ENCODE data around the gene RNF227.
"Not testable (repeated sequence)": the region's sequence is repeated elsewhere in the genome, so short reads cannot be mapped to it uniquely, and the experiment has no call there.

Gene RNF227

DNA sequence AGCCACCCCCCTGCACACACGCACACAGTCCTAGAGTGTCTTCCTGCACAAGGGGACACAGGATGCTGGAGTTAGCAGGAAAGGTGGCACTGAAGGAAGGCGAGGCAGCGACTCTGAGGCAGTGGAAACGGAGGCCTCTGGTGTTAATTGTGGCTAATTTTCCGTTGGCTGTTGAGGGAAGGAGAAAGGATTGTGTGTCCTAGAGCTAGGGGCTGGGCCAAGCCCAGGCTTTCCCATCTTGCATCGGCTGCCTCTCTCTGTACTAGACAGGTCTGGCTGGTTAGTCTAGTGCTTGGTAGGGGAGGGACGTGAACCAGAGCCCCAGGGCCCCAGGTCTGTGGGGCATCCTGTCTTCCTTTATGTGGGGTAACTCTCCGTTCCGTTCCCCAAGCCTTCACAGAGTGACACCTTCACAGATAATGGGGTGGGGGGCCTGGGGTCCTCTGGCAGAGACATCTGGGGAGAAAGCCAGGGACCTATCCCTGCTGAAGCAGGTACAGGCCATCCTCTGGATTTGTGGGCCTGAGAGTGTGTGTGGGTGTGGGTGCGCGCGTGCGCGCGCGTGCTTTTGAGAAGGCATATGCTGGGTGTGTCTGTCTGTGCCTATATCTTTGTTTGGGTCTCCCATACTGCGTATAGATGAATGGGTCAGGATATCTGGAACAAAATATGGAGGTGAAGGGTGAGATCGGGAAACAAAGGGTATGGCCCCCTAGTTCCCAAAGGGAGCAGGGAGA, 27.7 kb downstream of the RNF227 start, which contains the start of gene CHD3:
CHD3 (plus strand) TSS at position 606 of the 737 bp plus-strand sequence. CDS start 212 bp downstream, outside the sequence.
- DNase-seq (ENCODE audit: low read depth) = no peak

DNA sequence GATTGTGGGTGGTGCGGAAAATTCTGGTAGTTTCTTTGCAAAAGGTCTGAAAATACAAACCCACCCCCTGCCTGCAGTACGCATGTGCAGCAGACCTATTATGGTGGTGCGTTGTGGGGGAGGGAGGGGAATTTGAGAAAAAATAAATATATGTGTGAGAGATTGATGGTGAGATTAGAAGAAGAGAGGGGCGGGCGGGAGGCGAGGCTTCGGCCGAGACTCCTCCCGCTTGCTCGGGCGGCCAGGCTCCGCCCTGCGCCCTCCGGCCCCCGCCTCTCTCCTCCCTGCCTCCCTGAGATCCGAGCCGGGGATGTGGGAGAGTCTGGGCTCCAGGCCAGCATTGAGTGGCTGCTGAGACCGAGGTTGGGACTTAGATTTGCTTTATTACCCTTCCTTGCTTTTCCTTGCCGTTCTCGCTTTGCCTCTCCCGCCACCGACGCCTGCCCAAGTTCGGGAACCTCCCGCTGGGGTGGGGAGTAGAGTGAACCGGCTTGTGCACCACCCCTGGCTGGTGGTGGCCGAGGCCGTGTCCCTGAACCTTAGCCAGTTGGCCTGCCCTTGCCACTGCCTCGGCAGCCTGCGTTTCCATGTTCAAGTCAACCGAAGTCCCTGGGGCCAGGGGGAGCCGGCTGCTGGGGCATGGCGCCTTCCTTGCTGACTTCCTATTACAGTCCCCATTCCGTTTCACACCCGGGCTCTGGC, 28.5 kb downstream of the RNF227 start:
- DNase-seq (ENCODE audit: low read depth) = peak; percentile 80

DNA sequence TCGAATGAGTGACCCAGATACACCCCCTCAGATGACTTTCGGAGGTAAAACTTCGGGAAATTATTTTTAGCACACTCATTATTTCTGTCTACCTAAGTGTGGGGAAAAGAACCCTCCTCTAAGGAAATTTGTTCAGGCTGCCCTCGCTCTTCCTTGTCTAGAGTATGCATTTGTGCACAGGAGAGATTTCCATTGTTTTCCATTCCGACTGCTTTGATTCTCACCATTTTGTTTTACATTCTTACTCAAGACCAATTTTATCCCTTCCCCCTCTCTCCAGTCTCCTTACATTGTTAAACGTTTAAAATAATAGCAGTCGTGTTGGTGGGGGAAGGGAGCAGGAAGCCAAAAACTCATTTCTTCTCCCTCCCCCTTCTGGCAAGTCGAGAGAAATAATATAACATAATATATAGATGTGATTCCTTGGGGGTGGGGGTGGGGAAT, 29.0 kb downstream of the RNF227 start:
- DNase-seq (ENCODE audit: low read depth) = no peak

DNA sequence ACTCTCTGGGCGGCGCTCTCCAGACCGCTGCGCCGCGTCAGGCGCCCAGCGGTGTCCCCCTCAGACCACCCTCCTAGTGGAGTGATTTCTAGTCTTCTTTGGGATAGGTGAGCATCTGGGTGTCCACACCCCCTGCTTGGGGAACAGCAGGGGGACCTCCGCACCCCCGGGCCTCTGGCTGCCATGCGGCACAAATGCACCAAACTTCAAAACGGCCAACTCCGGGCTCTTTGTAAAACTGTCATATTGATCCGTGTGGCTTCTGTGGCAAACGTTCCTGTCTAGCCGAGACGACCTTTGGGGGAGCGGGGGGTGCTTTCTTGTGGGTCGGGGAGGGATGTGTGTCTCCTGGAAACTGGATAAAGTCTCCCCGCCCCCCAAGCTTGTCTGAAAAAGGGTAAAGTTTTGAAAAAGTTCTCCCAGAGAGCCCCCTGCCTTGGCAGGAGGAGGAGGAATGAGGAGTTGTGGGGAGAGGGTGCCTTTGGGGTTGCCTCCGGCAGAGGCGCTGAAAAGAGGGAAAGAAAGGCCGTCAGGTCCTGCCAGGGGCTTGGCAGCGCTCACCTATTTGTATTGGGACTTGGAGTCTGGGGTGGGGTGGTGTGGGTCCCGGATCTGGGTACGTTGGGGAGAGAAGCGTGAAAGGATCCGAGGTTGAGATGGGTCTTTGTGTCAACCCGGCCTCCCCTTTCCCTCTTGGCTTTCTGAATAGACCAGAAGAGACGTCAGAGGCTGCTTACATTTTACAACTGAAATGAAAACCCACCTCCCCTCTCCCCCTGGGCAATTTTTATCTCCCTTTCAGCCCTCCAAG, 29.7 kb downstream of the RNF227 start:
- peak; percentile 70 for DNase-seq (ENCODE audit: low read depth)

DNA sequence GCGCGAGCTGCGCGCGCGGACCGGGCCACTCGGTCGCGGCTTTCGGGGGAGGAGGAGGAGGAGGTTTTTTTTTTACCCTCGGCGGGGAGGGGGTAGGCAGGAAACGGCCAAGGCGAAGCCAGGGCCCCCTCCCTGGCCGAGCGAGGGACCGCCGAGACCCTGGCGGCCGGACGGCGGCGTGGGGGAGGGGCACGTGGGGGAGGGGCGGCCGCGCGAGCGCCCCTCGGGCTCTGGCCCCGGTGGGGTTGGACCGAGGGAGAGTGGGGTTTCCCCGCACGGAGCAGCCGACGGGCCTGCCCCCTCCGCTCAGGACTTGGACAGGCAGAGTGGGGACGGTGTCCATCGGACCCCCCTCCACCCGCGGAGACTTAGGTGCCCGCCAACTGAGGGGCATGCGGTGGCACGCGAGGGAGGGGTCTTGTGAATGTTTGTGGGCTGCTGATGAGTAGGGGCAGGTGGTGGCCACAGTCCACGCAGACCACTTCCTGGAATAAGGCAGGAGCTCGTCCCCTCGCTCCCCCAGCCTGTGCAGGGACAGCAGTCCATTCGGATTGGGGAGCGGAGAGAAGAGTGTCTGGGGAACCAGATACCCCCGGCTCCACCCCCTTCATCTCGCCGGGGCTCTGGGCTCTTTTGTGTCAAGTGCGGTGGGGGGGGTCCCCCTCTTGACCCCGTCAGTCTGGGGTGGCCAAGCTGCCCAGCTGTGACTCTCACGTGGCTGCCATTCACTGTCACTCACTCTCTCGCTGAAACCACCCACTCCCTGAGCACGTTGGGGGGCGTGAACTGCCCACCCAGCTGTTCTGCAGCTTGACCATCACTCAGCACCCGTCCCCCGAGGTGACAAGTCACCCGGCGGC, 30.5 kb downstream of the RNF227 start:
- DNase-seq (ENCODE audit: low read depth) = peak; percentile 14

DNA sequence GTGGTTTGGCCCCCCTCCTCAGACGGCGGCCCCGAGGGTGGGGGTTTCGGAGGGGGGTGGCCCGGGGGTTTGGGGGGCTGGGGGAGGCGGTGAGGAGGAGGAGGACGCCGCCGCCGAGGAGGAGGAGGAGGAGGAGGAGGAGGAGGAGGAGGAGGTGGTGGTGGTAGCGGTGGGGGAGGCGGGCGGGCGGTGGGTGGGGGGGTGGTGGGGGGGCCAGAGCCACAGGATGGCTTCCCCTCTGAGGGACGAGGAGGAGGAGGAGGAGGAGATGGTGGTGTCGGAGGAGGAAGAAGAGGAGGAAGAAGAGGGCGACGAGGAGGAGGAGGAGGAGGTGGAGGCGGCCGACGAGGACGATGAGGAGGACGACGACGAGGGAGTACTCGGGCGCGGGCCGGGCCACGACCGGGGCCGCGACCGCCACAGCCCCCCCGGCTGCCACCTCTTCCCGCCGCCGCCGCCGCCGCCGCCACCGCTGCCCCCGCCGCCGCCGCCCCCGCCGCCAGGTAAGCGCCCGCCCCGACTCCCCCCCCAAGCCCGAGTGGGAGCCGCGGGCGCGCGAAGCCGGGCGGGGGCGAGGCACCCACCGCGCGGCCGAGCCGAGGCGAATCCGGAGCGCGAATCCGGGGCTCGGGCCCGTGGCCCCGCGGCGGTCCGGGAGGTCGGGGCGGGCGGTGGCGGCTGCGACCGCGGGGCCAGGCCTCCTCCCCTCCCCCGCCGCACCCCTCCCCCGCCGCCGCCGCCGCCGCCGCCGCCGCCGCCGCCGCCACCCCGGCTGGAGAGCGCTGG, 31.3 kb downstream of the RNF227 start:
- DNase-seq (ENCODE audit: low read depth) = peak; percentile 36

DNA sequence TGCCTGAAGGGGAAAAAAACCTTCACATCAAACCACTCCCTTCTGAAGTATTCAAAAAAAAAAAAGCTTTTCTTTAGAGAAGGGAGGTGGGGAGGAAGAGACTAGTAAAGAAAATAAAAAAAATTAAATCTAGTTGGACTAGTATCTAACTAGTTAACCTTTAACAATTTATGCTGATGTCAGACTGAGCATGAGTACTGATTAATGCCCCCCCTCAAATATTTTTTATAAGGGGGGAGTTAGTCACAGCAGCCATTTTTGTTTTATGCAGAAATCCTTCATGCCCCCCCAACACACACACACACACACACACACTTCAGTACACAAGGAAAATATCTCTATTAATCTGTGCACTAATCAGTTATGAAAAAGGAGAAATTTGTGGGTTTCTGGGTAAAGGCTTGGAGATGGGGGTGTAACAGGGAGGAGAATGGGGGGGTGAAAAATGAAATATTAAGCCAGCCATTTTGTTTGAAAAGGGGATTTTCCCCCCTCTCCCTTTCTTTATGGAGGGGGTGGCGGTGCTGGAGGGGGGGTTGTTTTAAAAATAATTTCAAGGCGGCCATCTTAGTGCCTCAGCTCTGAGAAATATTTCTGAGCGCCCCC, 32.2 kb downstream of the RNF227 start:
- peak; percentile 25 for DNase-seq (ENCODE audit: low read depth)

DNA sequence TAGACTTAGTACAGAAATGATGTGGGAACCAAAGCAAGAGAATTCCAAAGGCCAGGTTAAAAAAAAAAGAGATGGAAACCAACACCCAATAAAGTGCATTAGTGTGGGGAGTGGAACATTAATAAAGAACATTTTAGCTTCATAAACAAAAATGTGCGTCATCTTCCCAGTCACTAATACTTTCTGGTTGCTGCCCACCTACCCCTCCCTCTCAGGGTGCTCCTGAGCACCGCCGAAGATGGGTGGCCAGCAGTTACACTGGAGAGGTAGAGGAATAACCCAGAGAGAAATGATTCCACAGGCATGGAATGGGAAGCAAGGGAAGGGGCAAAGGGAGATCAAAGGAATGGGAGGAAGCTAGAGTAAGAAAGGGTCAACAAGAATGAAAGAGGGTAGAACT, 33.5 kb downstream of the RNF227 start:
- no peak for DNase-seq (ENCODE audit: low read depth)

DNA sequence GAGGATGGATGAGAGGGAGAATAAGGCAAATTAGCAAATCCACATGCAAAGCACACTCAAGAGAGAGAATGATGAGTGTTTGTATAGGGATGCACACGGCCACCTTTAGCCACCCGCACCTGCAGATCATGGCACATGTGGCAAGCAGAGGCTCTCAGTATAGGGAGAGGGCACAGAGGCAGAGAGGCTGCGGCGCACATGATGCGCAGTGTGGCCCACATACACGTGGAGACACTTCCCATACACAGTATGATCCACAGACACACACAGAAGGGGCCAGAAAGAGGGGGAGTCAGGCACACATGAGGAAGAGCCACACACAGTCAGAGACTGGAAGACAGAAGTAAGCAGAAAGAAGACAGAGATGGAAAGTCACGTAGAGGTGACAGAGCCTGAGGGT, 34.0 kb downstream of the RNF227 start:
- no peak for DNase-seq (ENCODE audit: low read depth)

DNA sequence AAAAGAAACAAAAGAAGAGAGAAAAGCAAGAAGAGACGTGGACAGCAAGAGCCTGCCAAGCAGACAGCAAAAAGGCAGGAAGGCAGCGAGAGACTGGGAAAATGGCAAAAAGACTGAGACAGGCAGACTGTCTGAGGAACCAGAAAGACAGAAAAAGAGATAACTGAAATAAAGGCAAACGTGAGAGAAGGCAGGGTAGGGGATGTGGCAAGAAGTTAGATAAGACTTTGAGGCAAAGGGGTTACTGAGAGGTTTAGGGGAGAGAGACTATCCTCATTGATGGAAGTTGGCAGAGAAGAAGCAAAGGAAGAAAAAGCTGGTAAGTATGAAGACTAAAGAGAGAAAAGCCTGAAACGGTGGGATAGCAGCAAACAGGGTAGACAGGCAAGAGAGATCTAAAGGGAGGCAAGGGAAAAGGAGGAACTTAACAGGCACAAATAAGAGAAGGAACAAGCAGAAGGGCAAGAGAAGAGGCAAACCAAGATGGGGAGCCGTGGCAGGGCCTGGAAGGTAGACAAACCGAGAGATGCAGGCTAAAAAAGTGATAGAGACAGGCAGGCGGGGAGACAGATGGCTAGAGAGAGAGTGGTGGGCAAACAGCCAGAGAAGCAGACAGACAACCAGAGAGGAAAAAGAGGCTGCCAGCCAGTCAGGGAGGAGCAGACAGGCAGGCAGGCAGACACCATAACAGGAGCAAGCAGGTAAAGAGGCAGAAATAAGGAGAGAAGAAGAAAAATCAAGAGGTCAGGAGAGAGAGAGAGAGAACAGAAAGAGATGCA, 34.6 kb downstream of the RNF227 start:
- no peak for DNase-seq (ENCODE audit: low read depth)

DNA sequence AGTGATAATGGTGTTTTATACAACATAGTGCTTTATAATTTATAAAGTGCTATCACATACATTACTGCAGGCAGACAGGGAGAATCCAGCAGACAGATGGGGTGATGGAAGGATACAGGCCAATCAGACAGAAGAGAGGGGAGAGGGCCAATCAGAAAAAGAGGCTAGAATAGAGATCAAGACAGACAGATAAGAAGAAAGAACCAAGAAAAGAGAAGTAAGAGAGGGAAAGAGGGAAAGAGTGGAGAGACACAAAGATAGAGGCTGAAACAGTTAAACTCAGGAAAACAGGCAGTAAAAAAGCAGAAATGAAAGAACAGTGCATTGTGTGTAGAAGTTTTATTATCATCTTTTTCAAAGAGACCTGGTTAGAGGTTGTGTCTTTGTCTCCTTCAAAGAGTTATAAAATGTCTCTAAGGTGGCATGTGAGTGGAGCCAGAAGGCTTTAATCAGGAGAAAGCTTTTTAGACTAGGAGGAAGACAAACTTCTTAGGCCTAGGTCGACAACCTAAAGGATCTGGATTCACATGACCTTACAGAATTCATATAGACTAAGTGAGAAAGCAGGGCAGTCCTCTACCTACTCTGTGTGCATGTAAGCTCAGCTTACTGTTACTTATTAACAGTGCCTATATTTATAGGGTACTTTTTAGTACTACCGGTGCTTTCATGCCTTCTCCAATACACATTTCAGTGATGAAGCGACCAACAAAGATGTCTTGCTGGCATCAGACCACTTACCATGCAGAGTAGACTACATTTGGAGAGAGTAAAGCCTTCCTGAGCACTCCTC, 35.8 kb downstream of the RNF227 start:
- no peak for DNase-seq (ENCODE audit: low read depth)

DNA sequence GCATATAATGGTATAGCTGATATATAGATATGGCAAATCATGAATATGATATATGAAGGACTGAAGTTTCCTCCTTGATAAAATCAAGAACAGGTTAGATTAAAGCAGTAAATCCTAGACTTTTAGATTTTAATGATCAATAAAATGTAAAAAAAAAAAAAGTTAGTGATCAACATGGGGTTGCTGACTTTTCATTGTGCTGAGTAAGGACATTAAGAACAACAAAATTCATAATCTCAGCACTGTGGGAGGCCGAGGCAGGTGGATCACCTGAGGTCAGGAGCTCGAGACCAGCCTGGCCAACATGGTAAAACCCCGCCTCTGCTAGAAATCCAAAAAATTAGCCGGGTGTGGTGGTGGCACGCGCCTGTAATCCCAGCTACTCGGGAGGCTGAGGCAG, 37.9 kb downstream of the RNF227 start:
- no peak for DNase-seq (ENCODE audit: low read depth)

DNA sequence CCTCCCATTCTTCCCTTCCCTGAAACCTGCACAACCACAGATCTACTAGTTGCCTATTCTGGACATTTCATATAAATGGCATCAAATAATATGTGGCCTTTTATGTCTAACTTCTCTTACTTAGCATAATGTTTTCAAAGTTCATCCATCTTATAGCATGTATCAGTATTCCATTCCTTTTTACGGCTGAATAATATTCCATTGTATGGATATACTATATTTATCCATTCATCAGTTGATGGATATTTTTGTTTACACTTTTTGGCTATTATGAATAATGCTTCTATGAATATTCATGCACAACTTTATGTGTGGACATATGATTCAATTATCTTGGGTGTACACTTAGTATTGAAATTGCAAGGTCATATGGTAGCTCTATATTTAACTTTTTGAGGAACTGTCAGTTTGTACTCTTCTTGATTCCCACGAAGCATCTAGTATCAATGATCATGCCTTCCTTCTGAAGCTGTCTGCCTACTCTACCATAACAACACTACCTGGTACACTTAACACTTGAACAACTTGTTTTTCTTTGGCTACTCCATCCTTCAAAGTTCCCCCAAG, 40.2 kb downstream of the RNF227 start:
- no peak for DNase-seq (ENCODE audit: low read depth)

DNA sequence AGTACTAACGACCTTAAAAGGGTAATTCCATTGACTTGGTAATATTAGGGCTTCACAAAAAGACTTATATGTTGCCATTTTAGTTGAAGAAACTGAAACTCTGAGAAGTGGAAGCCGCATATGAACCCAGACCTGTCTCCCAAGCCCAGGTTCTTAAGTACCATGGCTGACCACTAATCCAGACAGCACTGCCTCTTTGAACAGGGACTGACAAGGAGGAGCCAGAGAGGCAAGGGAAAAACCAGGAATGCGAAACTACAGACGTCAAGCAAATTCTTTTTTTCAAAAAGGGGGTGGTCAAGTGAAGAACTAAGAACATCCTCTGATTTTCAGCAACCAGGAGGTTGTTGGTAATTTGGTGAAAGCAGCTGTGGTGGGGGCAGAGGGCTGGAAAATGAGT, 43.0 kb downstream of the RNF227 start:
- no peak for DNase-seq (ENCODE audit: low read depth)

DNA sequence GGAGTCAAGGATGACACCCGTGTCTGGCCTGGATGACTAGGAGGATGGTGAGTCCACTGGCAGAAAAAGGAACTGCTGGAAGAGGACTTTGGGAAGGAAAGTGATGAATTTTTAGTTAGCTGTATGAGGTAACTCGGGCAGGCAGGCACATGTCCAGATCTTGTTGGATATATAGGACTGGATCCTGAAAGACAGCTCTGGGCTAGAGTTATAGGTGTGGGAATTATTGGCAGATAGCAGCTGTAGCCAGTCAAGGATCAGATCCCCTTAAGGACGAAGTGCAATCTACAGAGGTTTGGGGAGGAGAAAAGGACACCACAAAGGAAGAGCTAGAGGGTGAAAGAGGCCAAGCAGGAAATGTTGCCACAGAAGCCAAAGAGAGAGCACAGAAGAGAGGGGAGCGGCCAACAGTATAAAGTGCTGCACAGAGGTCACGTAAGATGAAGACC, 48.2 kb downstream of the RNF227 start:
- no peak for DNase-seq (ENCODE audit: low read depth)

DNA sequence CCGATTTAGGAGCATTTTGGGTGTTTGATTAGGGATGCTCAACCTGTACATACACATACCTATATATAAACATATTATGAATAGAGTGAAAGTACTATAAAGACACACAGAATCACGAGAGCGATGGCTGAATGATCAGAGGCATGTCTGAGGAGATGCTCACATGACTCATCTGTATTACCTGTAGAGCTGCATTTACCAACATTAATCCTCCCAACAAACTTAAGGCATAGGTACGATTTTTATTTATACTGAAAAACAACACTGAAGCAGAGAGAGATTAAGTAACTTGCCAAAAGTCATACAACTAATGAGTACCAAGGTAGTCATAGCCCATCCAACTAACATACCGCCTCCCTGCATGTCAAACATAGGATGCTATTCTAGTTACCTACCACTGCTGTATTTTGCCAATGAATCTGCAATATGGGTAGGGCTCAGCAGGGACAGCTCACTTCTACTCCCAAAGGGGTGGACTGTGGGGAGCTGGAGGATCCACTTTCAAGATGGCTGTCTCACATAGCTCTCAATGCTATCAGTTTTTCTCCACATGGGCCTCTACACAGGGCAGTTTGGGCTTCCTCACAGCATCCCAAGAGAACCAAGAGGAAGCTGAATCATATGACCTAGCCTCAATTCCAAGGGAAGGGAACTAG, 51.0 kb downstream of the RNF227 start:
- no peak for DNase-seq (ENCODE audit: low read depth)

DNA sequence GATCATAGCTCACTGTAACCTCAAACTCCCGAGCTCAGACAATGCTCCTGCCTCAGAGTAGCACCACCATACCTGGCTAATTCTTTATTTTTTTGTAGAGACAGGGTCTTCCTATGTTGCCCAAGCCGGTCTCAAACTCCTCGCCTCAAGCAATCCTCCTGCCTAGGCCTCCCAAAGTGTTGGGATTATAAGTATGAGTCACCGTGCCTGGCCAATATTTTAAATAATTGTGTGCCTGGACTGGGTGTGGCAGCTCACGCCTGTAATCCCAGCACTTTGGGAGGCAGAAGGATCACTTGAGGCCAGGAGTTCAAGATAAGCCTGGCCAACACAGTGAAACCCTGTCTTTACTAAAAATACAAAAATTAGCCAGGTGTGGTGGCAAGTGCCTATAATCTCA, 51.7 kb downstream of the RNF227 start:
- not testable (repeated sequence) for DNase-seq (ENCODE audit: low read depth)

Measured in T-helper 22 cell (primary cell).